Activated CD8-positive, alpha-beta memory T cell treated with anti-CD3 and anti-CD28 coated beads, Interleukin-2, amount 50 U/mL, for 24 hours (primary cell): ENCODE data around the gene ASPSCR1.

ENCODE experiments used
- DNase-seq: peaks from one replicate; pipeline ENCODE4 v3.0.0-alpha.2; 2020; ENCODE audit errors: extremely low read depth

ASPSCR1 gene

GRCh38 chr17:81999587-81999975, 22.2 kb downstream of the ASPSCR1 start:
- no peak for DNase-seq

- DNase-seq: no peak
These were observed 22.8 kb downstream of the ASPSCR1 start for GRCh38 chr17:81999976-82000802.

- no peak for DNase-seq
These were observed 23.6 kb downstream of the ASPSCR1 start for GRCh38 chr17:82000803-82001570.

GRCh38 chr17:82001571-82002056, 24.2 kb downstream of the ASPSCR1 start:
- no peak for DNase-seq

GRCh38 chr17:82003411-82004381, 26.3 kb downstream of the ASPSCR1 start:
- no peak for DNase-seq

GRCh38 chr17:82004517-82005455, 27.4 kb downstream of the ASPSCR1 start:
- DNase-seq: no peak

- DNase-seq: no peak
These were observed 28.4 kb downstream of the ASPSCR1 start for GRCh38 chr17:82005701-82006348.

- DNase-seq: no peak
These were observed 29.2 kb downstream of the ASPSCR1 start for GRCh38 chr17:82006468-82007227.

GRCh38 chr17:82007228-82007494, 29.7 kb downstream of the ASPSCR1 start:
- DNase-seq: no peak

- no peak for DNase-seq
These were observed 30.2 kb downstream of the ASPSCR1 start for GRCh38 chr17:82007495-82008257.

- DNase-seq: no peak
These were observed 31.0 kb downstream of the ASPSCR1 start for GRCh38 chr17:82008258-82008940.

- no peak for DNase-seq
These were observed 31.5 kb downstream of the ASPSCR1 start for GRCh38 chr17:82008941-82009405.

- DNase-seq: no peak
These were observed 32.0 kb downstream of the ASPSCR1 start for GRCh38 chr17:82009413-82009812.

- DNase-seq: no peak
These were observed 33.4 kb downstream of the ASPSCR1 start for GRCh38 chr17:82010575-82011525.

- DNase-seq: no peak
These were observed 34.3 kb downstream of the ASPSCR1 start for GRCh38 chr17:82011617-82012187.

- DNase-seq: no peak
These were observed 34.8 kb downstream of the ASPSCR1 start for GRCh38 chr17:82012261-82012639.
